Measurements from ENCODE around the gene MED28. TPM values are rescaled to one million over a fixed set of nuclear protein-coding genes. Genes with fewer than 3 reads are reported as not detected.

The MED28 gene
- total and polyA plus RNA-seq, 2 of the 4 experiments (the other 2 are of a cell fraction): 8.8 to 9.3 TPM

DNA sequence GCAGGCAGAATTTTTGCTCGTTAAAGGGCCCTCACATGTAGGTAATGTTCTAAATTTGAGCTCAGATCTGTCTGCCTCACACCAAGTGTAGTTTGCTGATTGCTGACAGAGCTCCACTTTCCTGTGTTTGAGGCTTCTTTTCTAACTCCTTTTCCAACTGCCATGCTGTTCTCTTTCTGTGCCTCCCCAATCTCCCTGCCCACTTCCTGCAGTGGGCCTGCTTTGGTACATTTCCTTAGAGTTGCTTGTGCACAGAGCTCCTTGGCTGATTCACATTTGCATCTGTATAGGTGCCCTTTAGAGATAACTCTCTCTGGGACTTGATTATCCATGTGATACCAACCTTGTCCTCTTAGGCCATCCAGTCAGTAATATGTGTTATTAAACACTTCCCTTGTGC lies 4.5 kb downstream of the MED28 start:
- DNase-seq (no peak), ATAC-seq (ENCODE audit: low read depth) (no peak)
- Histone ChIP-seq H3K18ac (ENCODE audit: low read depth, low read length) (no peak overlapping the region), H3K4me2 (ENCODE audit: low read depth, low read length) (peak overlapping the region; percentile 55; the same call in 1 of the 2 replicates), H4K5ac (ENCODE audit: low read depth, low read length) (no peak overlapping the region), H4K8ac (ENCODE audit: low read depth in 2 of 2, low read length in 2 of 2) (no peak overlapping the region), H3K9me1 (ENCODE audit: insufficient read depth, low read length) (peaks cover 14% of the 10 kb centered on the region), H2BK120ac (ENCODE audit: low read depth, low read length) (no peak overlapping the region), H3K14ac (replicated peaks; ENCODE audit: low read depth, low read length) (0 out of 2 replicates have a peak overlapping the region, but pooled peaks have one; percentile 14), H3K4ac (ENCODE audit: low read depth, low read length) (no peak overlapping the region), H3K9me3 (ENCODE audit: control insufficient read depth, insufficient read depth, low read length) (no peaks in the 10 kb centered on the region), H3K4me1 (ENCODE audit: control insufficient read depth, insufficient read depth, low read length) (peaks cover 11% of the 10 kb centered on the region), H3K56ac (ENCODE audit: extremely low read depth, insufficient read depth, low read length) (no peak overlapping the region), H3K27ac (ENCODE audit: insufficient read depth, low read length) (peak overlapping the region; percentile 13; the same call in 1 of the 2 replicates), H4K91ac (ENCODE audit: insufficient read depth, low read depth, low read length) (no peak overlapping the region), H3K23ac (ENCODE audit: low read depth, low read length) (no peak overlapping the region), H2AK9ac (replicated peaks; ENCODE audit: low read depth, low read length, poor library complexity) (no peak overlapping the region), H3K27me3 (ENCODE audit: control insufficient read depth, insufficient read depth, low read length) (no peaks in the 10 kb centered on the region), H3K9ac (ENCODE audit: low read depth, low read length) (no peak overlapping the region), H2AFZ (replicated peaks; ENCODE audit: low read length, poor library complexity) (no peak overlapping the region), H4K20me1 (ENCODE audit: insufficient read depth, low read length) (peaks cover 52% of the 10 kb centered on the region), H2BK15ac (ENCODE audit: low read depth, low read length) (no peak overlapping the region), H2AK5ac (ENCODE audit: low read depth, low read length) (no peak overlapping the region), H2BK5ac (ENCODE audit: low read depth, low read length, poor library complexity, severe bottlenecking) (peak overlapping the region; percentile 69), H3K4me3 (ENCODE audit: insufficient read depth, low read depth, low read length) (no peak overlapping the region), H3K36me3 (ENCODE audit: control insufficient read depth, insufficient read depth, low read length) (peaks cover 41% of the 10 kb centered on the region), H3K79me1 (ENCODE audit: low read depth in 1 of 2, low read length in 2 of 2) (peaks cover 24 to 57% of the 10 kb centered on the region in 2 experiments), H2BK20ac (ENCODE audit: low read depth, low read length) (no peak overlapping the region)
- in situ Hi-C loops (cut with MboI; ENCODE audit: low sequenced_read_pairs) (loop anchor here (5.0 kb wide), 1 partner anchor 37 kb away; no protein-coding TSS in a partner anchor), intact Hi-C loops (cut with micrococcal nuclease) (no loop called here), dilution Hi-C loops (cut with HindIII; ENCODE audit: low sequenced_read_pairs, unreplicated experiment) (no loop called here)
- no peak for TF ChIP-seq RFX5 (IDR thresholded peaks at IDR 0.05; ENCODE audit: low read depth, low read length)
- TF ChIP-seq MXI1 (IDR thresholded peaks at IDR 0.05; ENCODE audit: borderline replicate concordance, low read depth, low read length): no peak
- TF ChIP-seq NFE2L2 (IDR thresholded peaks at IDR 0.05; ENCODE audit: low read depth, low read length): no peak
- WGBS, 2 experiments (ENCODE audit: extremely low coverage in 2 of 2, insufficient read length in 1 of 2): no CpG with 5 or more reads among the region's 1 CpG
- CTCF ChIA-PET: no interaction called here
- no TSS peak for BruUV-seq (replicated peaks)
- POLR2A ChIA-PET (ENCODE audit: unreplicated experiment): no interaction called here
